Gastrocnemius medialis (tissue), 4 donors: ENCODE measurements around the gene SGO2. TPM values are rescaled to one million over a fixed set of nuclear protein-coding genes. Genes with fewer than 3 reads are reported as not detected.

Experiments used
- ATAC-seq, 2 donors: fragments of 150-250 bp; one replicate each; pipeline ENCODE4 v1.9.1; 2016
- DNase-seq, 2 donors: peaks; one replicate each; pipeline ENCODE4 v3.0.0-alpha.2; 2019
- H3K27ac ChIP-seq, 4 donors: fragments of 200-600 bp; sonication (generic); 1 replicate in 1 of 4; 2 replicates in 3 of 4; pipeline ENCODE4 v1.5.1; 2016 to 2018; ENCODE audit warnings: mild to moderate bottlenecking in 2 of 4, moderate library complexity in 1 of 4
- H3K27me3 ChIP-seq, 3 donors: fragments of 200-600 bp; sonication (generic) in 2 of 3; 1 replicate in 1 of 3; 2 replicates in 2 of 3; pipeline versions ENCODE4 v1.5.1 to v1.6.0; 2016 to 2019; ENCODE audit warnings: mild to moderate bottlenecking in 1 of 3, moderate library complexity in 1 of 3
- H3K36me3 ChIP-seq, 2 donors: fragments of 200-600 bp; sonication (generic) in 1 of 2; one replicate each; pipeline ENCODE4 v1.5.1; 2017 to 2018
- H3K4me1 ChIP-seq, 2 donors: fragments of 200-600 bp; sonication (generic) in 1 of 2; one replicate each; pipeline ENCODE4 v1.5.1; 2016 to 2017; ENCODE audit warnings: mild to moderate bottlenecking in 2 of 2
- H3K4me3 ChIP-seq, 4 donors: fragments of 200-600 bp; sonication (generic) in 3 of 4; 1 replicate in 1 of 4; 2 replicates in 3 of 4; pipeline ENCODE4 v1.5.1; 2016 to 2019; ENCODE audit warnings: mild to moderate bottlenecking in 2 of 4
- H3K9me3 ChIP-seq, 3 donors: fragments of 200-600 bp; sonication (generic) in 2 of 3; 1 replicate in 1 of 3; 2 replicates in 2 of 3; pipeline ENCODE4 v1.5.1; 2016 to 2019
- POLR2A ChIP-seq, 2 donors: fragments of 450-650 bp; IDR thresholded peaks; one replicate each; pipeline ENCODE4 v1.6.1; 2017; ENCODE audit warnings: antibody characterized with exemption in 2 of 2, mild to moderate bottlenecking in 2 of 2, moderate library complexity in 2 of 2
- in situ Hi-C, 4 donors: fragments of 200-750 bp; cut with MboI; loops; one replicate each; pipeline versions ENCODE4 v1.15.0 to v1.8.0; 2017; ENCODE audit warnings: low sequenced_read_pairs in 4 of 4
- intact Hi-C: fragments of 100-400 bp; cut with DNase I; formaldehyde crosslinking; loops from one replicate; pipeline ENCODE4 v1.15.1; 2023; ENCODE audit warnings: low total_unique reads
- total RNA-seq, 4 donors: library from RNA; depleted of rRNA; stranded (reverse); fragments of >200 nt; gene quantifications; one replicate each; pipeline versions ENCODE4 v1.1.0 to v1.2.3, GENCODE V29; 2016
- TF ChIP-seq, protein P1 (sequence below), 5 experiments: fragments of 450-650 bp in 3 of 5; fragments of 200-600 bp in 2 of 5; sonication (generic) in 2 of 5; IDR thresholded peaks in 4 of 5; conservative IDR thresholded peaks in 1 of 5; 1 replicate in 4 of 5; 2 replicates in 1 of 5; pipeline ENCODE4 v1.5.1; 2016 to 2019; ENCODE audit warnings: antibody characterized with exemption in 5 of 5, mild to moderate bottlenecking in 3 of 5, moderate library complexity in 3 of 5

Gene SGO2
- total RNA-seq, 4 donors from 2014 or later, result 0.61 to 2.6 (median 0.70) TPM

DNA sequence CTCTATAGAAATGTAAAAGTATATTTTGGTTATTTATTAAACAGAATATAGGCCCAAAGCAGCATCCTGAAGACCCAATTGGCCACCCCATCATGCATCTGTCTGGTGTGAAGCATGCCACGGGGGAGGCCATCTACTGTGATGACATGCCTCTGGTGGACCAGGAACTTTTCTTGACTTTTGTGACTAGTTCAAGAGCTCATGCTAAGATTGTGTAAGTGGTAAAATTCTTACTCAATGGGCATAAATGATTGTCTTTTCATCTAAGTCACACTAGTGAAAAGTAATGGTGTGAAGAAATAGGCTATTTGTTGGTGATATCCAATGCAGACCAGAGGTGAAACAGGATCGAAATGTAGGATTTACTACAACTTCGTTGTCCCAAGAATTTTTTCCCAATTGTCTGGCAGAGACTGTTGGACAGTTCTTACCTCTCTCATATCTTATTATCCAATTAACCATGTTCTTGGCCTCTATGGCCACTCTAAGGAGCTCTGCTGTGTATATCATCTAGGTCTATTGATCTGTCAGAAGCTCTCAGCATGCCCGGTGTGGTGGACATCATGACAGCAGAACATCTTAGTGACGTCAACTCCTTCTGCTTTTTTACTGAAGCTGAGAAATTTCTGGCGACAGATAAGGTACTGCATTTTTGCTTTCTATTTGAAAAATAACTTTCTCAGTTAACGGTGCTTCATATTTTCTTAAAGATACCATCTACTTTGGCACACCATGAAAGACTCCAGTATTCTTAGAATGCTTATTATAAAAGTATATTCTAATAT is 94.8 kb downstream of the SGO2 start:
- Histone ChIP-seq H3K4me1 (no peaks in the 10 kb centered on the region), H3K4me3 (no peak overlapping the region), H3K27me3 (no peaks in the 10 kb centered on the region), H3K27ac (no peak overlapping the region), H3K9me3 (no peaks in the 10 kb centered on the region), H3K36me3 (no peaks in the 10 kb centered on the region)
- intact Hi-C loops, result no loop called here
- no peak for ATAC-seq
- TF ChIP-seq, protein P1, sequence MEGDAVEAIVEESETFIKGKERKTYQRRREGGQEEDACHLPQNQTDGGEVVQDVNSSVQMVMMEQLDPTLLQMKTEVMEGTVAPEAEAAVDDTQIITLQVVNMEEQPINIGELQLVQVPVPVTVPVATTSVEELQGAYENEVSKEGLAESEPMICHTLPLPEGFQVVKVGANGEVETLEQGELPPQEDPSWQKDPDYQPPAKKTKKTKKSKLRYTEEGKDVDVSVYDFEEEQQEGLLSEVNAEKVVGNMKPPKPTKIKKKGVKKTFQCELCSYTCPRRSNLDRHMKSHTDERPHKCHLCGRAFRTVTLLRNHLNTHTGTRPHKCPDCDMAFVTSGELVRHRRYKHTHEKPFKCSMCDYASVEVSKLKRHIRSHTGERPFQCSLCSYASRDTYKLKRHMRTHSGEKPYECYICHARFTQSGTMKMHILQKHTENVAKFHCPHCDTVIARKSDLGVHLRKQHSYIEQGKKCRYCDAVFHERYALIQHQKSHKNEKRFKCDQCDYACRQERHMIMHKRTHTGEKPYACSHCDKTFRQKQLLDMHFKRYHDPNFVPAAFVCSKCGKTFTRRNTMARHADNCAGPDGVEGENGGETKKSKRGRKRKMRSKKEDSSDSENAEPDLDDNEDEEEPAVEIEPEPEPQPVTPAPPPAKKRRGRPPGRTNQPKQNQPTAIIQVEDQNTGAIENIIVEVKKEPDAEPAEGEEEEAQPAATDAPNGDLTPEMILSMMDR (IDR thresholded peaks at IDR 0.05 in 4 of 5, conservative IDR thresholded peaks at IDR 0.05 in 1 of 5), result no peak
- TF ChIP-seq POLR2A (IDR thresholded peaks at IDR 0.05), result no peak
- DNase-seq, result no peak
- in situ Hi-C loops, result no loop called here

DNA sequence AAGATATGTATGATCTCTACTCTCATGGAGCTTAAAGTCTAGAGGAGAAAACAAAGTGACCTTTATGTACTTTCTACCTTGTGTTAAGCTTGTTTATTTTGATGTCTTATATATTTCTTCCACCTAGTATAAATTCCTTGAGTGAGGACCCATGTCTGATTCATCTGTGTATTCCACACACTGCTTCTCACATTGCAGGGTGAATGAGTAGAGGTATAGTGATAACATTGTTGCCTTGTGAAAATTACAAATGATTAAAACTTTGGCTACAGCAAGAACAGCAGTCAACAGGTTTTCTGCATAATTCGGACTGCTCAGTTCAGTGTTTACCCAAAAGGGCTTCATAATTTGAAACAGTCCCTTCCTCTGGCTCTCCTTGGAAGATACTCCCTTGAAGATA is 96.1 kb downstream of the SGO2 start:
- no peak for DNase-seq

DNA sequence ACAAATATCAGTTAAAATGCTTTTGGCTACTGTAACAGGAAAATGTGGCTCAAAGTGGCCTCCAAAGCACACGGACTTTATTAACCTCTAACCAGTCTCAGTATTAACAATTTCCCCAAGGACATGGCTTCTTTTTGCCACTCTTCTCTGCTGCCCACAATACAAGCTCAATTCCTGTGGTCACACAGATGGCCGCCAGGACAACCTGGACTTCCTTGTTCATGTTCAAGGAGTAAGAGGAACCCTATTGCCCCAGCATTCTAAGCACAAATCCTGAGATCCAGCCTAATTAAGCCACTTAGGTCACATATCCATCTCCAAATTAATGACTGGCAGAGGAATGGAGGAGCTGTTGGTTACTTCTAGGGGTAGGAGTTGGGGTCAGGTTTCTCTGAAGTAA is 98.0 kb downstream of the SGO2 start:
- H3K36me3 ChIP-seq, result no peaks in the 10 kb centered on the region
- in situ Hi-C loops, result no loop called here

More for the DNA sequence above, 96.1 kb downstream of the SGO2 start:
- no peak for ATAC-seq
- in situ Hi-C loops, result no loop called here
- H3K27me3 ChIP-seq, result no peaks in the 10 kb centered on the region
- no peaks in the 10 kb centered on the region for H3K4me1 ChIP-seq
- intact Hi-C loops, result no loop called here
- no peaks in the 10 kb centered on the region for H3K9me3 ChIP-seq
- TF ChIP-seq, protein P1 (IDR thresholded peaks at IDR 0.05 in 4 of 5, conservative IDR thresholded peaks at IDR 0.05 in 1 of 5), result no peak
- TF ChIP-seq POLR2A (IDR thresholded peaks at IDR 0.05), result no peak
- no peaks in the 10 kb centered on the region for H3K36me3 ChIP-seq
- H3K27ac ChIP-seq, result no peak overlapping the region
- H3K4me3 ChIP-seq, result no peak overlapping the region

DNA sequence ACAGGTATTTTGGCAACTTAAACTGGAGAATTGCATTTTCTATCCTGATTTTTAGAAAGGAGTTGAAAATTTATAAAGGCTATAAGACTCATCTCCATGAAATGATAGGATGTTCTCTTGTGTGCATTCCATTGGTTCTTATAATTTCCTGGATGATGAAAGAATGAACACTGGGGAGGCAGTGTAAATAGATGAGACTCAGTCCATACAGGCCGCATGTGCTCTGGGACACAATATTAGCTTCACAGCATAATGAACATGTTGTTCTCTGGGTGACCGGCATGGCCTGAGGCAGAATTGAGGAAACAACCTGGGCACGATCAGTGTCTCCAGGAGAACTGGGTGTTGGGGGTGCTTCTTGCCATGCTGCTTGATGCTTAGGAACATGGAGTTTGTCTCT is 98.7 kb downstream of the SGO2 start:
- in situ Hi-C loops, result no loop called here
- intact Hi-C loops, result no loop called here
- Histone ChIP-seq H3K4me3 (no peak overlapping the region), H3K27ac (no peak overlapping the region), H3K36me3 (no peaks in the 10 kb centered on the region), H3K9me3 (no peaks in the 10 kb centered on the region), H3K4me1 (no peaks in the 10 kb centered on the region), H3K27me3 (no peaks in the 10 kb centered on the region)
- ATAC-seq (no peak), DNase-seq (no peak)
- TF ChIP-seq, protein P1 (IDR thresholded peaks at IDR 0.05 in 4 of 5, conservative IDR thresholded peaks at IDR 0.05 in 1 of 5), result no peak
- no peak for TF ChIP-seq POLR2A (IDR thresholded peaks at IDR 0.05)

More for the DNA sequence above, 98.0 kb downstream of the SGO2 start:
- DNase-seq, result no peak
- H3K4me1 ChIP-seq, result no peaks in the 10 kb centered on the region
- ATAC-seq, result no peak
- no peaks in the 10 kb centered on the region for H3K27me3 ChIP-seq
- no peaks in the 10 kb centered on the region for H3K9me3 ChIP-seq
- intact Hi-C loops, result no loop called here
- no peak overlapping the region for H3K4me3 ChIP-seq
- no peak overlapping the region for H3K27ac ChIP-seq
- TF ChIP-seq, protein P1 (IDR thresholded peaks at IDR 0.05 in 4 of 5, conservative IDR thresholded peaks at IDR 0.05 in 1 of 5), result no peak
- TF ChIP-seq POLR2A (IDR thresholded peaks at IDR 0.05), result no peak
